HG03442 (cell line): ENCODE measurements around the gene AIPL1.

ENCODE experiments used
- ATAC-seq: cut with Tn5 transposase; IDR thresholded peaks from one replicate; pipeline ENCODE4 v1.9.1; 2021; ENCODE audit warnings: mild to moderate bottlenecking, moderate library complexity; ENCODE audit not compliant: unreplicated experiment

AIPL1 gene

DNA sequence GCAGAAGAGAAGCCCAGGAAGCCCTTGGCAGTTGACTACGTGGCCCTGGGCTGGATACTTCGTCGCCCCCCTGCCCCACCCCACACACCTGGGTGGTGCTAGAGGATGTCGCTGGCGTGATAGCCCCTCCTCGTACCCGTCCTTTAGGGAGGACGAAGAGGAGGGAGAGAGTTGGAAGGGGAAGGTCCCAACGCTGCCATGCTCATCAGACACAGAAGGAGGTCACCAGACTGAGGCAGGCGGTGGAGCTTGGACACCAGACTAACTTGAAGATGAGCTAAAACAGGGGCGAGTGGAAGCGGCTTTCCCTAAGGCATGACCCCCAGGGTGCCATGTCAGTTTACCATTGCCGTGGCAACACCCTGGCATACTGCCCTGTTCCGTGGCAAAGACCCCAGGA lies 11.0 kb downstream of the AIPL1 start:
- ATAC-seq, result no peak

DNA sequence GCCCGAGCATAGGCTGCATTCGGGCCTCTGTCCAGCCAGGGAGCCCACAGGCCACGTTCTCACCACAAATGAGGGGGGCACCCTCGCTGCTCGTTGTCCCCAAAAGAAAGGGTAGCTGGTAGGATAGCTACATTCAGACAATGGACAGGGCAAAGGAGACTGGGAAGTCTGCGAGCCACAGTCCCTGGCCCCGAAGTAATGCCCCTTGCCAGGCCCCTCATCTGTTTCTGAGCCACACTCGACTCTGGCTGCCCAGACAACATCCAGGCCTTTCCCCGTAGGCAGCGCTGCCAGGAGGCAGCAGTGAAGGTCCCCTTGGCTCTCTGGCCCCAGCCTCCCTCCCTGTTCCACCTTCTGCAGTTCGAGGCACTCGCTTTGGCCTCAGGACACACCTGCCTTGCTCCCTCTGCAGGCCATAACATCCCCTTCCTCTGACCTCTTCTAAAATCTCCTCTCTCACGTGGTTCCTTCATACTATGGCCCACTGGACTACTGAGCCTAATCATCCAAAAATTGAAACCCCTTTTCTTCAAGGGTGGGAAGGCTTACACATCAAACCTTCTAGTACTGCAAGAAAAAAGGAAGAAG lies 12.2 kb downstream of the AIPL1 start:
- no peak for ATAC-seq

DNA sequence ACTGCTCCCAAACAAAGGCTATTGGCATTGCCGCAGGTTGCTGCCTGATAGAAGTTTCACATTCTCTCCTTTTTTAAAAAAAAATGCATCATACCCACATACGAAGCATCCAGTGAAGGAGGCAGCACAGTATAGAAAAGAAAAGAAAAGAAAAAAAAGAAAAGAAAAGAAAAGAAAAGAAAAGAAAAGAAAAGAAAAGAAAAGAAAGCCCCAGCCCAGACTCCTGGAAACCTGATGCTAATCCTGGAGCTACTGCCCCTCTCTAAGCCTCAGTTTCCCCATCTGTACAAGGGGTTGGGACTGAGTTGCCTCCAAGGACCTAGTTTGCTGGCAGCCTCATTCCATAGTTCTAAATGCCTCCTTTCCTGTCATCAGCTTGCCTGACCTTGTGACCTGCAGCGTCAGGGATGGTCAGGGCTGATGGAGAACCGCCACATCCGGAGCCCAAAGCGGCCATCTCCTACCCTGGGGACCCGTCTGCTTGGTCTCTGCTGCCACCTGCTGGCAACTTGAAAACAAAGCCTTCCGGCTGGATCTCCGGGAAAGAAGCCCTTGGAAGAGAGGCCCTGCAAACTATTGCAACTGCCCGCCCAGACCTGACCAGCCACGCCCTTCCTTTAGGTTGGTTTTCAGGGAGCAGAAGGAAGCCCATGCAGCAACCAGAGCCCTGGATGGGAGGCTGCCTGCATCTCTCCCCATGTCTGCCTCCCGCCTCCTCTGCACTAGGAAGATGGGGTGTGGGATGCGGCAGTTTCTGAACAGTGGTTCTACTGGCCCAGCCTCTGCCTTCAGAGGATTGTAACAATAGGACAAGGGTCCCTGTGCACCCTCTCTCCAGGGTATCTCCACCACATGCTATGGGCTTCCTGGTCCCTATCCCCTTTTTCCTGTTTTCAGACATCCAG lies 13.0 kb downstream of the AIPL1 start:
- ATAC-seq, result no peak

DNA sequence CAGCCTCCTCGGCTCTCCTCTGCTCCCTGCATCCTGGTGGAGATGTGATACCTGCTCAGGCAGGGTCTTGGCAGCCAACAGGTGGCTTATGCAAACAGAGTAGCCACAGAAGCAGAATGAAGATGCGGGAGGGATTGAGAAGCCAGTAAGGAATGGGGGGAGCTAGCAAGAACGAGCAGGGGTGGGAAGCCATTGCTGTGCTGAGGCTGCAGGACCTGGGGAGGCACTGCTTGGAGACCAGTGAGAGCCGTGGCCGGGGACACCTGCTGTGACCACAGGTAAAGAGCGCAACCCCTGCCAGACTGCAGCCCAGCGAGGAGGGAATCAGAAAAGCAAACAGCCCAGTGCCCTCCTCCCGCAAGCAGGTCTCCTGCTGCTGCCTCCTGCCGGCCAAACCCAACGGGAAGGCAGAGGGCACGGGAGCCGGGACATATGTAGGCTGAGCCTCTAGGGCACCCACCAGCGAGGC lies 14.7 kb downstream of the AIPL1 start:
- no peak for ATAC-seq

DNA sequence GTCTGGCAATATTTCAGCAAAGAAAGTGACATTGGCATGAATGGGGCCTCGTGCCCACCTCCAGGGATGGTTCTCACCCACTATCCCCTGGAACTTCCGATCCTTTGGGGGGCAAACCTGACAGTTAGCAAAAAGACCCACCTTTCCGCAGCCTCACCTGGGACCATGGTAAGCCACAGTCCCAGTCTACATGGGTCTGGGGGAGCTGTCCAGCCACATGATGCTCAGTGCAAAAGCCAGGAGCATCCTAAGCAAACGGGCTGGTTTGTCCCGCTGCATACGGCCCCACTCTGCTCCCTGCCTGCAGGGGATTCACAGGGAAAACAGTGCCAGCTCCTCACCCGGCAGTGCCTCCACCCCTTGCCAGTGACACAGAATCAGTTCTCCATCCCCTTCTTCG lies 19.3 kb downstream of the AIPL1 start:
- no peak for ATAC-seq

DNA sequence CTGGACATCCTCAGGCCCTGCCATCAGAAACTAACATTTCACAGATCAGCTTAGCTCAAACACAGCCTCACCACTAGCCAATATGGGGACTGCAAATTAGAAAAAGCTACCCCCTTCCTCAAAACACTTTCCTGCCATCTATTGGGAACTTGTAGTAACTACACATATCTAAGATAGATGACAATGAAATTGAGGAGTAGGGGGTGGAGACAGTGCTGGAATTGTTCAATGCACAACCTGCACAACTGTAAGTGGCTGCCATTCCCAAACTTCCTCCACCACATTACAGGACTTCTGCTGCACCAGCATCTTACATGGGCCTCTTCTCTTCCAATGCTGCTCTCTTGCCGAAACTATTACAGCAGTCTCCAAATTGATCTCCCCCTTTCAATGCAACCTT lies 21.9 kb downstream of the AIPL1 start:
- no peak for ATAC-seq

DNA sequence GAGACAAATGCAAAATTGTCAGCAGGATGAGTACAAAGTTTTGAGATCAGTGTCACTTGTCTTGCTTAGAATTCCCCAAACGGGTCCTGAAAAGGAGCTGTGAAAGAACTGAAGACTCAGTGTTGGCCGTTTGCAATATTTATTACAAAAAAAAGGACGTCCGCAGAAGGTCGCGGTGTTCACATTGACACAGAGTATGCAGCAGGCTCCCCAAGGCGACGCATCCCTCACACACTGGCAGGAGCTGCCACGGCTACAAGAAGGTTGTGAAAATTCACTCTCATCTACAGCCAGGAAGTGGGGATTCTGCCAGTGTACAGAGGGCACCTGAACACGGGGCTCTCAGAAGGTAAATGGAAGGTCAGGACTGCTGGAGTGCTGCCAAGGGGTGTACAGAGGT lies 26.2 kb downstream of the AIPL1 start:
- no peak for ATAC-seq

DNA sequence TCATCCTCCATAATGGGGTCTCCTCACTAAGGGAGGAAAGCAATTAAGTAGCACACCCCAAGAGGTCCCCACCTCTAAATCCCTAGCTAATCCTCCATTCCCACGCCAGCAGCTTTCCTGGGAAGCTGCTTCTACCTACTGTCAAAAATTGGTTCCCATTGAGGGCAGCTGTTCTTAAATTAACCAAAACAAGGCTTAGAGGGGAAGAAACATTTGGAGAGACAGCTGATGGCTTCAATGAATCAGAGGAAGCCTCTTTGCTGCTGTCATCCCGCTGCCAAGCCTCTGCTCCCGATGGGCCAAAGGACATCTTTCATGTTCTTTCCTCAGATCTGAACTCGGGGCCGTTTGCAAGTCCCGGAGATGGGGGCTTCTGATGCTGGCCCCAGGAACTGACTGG lies 26.6 kb downstream of the AIPL1 start:
- no peak for ATAC-seq

DNA sequence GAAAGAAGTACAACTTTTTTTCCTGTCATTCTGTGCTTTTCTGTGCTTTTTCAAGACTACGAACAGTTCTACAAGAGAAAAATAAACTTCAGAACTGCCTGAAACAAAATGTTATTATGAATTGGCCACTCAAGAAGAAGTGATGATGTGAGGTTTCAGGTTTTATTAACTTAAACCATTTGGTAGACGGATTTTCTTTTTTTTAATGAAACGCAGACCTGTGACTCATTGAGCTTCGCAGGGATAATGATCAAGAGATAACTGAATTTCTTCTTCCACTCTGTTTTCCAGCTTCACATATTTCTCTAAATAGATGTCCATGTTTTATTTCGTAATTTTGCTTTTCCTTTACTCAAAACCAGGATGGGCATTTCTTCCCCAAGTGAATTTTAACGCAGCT lies 32.7 kb downstream of the AIPL1 start:
- no peak for ATAC-seq

DNA sequence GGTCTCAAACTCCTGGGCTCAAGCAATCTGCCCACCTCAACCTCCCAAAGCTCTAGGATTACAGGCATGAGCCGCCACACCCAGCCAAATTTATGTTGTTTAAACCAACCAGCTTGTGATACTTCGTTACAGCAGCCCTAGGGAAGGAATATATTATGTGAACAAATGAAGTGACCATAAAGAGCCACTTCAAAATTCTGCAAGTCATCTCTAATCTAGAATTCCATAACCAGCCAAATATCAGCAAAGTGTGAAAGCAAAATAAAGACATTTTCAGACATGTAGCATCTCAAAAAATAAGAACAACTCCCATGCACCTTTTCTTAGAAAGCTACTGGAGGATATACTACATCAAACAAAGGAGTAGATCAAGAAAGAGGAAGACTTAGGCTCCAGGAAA lies 36.0 kb downstream of the AIPL1 start:
- no peak for ATAC-seq

DNA sequence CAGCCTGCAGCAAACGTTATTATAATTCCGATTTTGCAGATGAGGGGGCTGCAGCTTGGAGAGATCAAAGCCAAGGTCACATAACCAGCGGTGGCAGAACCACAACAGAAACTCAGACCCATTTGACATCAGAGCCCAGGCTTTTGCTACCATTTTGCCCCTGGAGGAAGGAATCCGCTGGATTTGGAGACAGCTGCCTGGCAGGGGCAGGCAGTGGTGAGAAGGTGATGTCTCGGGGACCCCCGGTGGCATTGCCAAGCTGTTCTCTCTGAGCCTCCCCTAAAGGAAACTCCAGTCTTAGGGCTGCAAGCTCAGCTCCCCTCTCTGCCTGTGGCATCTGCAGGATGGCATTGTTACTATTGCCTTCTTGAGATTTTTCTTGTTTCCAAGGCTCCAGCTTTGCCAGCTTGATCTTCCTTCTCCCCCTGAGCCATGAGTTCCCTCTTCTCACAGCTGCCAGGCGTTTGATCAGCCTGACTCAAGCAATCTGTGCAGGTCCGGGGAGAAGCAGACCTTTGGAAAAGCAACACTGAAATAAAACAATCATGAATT lies 40.8 kb downstream of the AIPL1 start:
- ATAC-seq, result no peak

DNA sequence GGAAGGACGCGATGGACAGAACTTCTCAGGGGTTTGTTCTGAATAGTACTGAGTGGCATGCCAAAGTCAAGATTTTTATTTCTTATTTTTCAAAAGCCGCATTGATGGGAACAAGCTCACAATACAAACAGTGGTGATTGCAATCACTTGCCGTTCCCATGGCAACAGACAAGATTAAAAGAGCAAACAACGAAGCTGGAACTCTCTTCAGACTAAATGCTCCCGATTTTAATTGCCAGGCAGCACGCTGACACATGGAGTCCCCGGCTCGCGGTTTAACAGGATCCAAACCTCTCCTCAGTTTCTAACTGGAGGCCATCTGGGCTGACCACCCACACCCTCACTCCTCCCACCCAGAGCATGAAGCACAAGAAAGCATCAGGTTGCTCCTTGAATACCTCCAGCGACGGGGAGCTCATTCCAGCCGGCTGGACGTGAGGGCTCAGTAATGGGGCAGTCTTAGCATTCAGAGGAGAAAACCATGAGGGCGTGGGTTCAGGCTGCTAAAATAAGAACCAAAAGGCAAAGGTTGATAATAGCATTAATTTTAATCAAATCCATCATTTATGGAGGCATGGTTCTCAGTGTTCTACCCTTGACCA lies 41.5 kb downstream of the AIPL1 start:
- ATAC-seq, result no peak

DNA sequence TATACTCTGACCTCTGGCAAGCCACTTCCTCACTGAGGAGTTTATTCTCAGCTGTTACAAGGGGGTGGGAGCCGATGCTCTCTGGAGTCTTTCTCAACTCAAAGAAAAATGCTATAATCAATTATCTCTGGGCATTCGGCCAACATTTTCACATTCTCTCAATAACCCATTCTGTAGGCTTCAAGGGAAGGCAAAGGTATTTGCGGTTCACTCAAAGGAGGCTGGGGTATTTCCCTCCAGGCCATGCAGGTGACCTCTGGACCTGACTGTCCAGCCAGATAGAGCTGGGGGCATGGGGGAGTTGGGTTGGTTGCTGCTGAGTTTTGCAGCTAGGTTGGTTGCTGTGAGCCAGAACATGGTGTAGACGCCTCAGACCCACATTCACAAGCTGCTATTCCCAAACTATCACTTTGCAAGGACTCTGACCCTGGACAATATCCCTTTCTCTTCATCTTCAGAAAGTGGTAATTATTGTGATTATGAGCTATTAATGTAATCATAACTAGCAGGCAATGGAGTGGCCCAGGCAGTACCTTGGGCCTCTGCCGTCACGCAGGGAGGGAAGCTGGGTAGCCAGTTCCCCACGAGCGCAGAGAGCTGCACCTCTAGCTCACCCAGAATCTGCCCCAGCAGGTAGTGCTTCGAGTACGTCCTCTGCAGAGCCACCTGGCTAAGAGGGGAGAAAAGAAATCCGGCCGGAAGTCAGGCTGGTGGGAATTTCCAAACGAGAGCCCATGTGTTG lies 42.1 kb downstream of the AIPL1 start:
- no peak for ATAC-seq

DNA sequence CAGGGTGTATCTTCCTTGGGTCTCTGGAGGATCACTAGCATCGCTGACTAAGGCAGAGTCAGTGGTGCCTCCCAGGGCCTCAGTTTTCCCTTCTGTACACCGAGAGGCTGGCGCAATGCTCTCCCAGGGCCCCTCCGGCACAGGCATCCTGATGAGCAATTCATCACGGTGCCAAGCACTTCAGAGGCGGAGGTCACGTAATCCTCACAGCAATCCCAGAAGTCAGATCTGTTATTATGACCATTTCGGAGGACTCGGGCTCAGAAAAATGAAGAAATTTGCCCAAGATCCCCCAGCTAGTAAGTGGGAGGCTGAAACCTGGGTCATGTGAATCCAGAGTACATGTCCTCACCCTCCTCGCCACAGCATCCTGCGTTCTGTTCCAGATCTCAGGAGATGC lies 46.5 kb downstream of the AIPL1 start:
- no peak for ATAC-seq

DNA sequence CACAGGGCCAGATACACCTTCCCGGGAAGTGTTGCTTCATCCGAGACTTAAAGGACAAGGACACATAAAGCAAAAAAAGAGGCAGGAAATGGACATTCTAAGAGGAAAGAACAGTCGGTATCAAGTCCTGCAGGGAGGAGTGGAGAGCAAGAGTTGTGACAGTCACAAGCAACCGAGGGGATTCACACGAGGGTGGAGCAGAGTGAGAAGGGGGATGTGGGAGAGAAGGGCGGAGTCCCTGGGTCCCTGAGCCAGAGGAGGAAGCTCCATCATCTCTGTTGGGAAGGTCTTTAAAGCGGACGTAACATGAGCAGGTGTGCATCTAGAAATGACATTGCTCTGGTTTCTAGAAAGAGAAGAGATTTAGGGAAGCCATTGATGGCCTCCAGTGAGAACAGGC lies 47.1 kb downstream of the AIPL1 start:
- ATAC-seq, result no peak

DNA sequence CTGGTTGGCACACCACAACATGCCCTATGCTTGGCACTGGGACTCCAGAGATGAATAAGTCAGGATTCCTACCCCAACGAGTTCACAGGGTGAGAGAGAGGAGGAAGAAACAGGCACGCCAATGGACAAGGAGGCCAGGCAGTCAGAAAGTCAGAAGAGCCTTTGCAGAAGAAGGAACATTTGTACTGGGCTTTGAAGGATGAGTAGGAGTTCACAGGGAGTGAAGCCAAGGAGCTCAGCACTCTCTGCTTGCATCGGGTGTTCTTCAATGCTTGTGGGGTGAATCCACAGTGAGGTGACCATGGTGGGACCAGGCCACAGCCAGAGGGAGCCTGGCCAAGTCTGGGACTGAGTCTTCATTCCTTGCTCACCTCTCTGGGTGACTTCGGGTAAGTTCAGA lies 47.5 kb downstream of the AIPL1 start:
- no peak for ATAC-seq

DNA sequence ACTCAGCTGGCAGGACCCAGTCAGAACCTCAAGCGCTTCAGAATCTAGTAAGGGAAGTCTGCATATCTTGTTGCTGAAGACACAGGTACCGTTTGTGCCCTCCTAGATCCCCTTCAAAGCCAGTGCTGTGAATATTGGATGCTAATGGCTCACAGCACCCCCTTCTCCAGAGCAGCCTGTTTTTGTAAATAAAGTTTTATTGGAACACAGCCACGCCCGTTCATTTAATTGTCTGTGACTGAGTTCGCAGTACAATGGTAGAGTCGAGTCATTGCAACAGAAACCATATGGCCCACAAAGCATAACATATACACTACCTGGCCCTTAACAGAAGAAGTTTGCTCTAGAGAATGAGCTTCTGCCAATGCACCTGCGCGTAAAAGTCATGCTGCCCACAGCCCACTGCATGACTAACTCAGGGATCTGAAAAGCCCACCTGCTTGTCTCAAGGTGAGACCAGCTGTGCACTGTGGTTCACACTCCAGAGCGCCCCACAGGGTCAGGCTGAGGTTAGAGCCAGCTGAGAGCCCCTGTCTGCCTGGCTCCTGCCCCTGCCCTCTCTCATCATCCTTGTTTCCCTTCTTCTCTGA lies 48.8 kb downstream of the AIPL1 start:
- ATAC-seq, result no peak

DNA sequence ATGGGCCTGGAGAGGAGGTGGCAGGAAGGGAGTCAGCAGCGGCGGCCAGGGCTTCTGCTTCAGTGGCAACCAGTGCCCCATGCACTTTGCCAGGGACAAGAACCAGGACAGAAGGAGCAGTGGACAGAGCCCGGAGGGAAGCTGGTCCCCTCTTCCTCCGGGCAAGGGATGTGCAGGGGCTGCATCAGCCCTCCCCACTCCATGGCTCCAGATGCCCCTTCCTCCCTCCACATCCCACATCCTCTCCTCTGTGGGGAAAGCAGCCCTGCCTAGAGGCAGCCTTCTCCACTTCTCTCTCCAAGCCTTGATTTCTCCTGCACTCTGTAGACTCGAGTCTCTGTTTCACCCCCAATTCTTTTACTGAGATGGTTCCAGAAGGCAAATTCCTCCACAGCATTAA lies 50.4 kb downstream of the AIPL1 start:
- no peak for ATAC-seq

DNA sequence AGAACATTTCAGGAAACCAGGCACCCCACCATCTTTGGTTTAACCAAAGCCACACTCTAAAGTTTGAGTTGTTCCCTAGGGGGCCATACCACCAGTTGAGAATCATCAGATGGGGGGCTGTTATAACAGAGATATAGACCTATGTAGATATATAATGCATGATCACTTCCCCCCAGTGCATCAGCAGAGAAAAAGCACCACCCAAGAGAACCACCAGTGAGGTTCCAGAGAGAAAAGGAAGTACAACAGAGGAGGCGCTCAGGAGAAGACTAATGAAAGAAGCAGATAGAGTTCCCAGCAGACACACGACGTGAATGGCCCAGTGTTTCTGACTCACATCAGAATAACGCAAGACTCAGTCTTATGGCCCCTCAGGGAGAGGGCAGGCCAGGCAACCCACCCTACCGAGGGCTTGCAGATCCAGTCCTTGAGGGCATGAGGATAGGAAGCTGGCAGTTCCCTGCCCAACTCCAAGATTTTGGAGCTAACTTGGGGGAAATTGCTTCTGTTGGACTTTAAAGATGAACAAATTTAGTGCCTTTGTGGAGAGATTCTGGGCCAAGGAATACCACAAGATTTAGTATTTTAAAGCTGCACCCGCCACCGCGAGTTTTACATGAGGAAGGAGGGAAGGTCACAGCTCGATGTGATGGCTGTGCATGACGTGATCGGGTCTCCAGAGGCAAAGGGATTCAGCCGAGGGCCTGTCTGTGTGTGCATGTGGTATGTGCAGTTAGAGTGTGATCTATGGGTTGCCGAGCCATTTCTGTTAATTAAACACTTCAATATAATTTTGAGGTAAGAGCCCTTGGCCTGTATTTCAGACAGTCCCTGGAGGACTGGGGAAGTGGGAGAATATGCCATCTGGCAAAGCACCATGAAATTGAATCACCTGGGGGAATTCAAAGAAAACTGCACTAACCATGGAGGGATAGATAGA lies 53.1 kb downstream of the AIPL1 start:
- no peak for ATAC-seq
